GM10266 (cell line): ENCODE measurements around the gene RPS27A.
"Not testable (repeated sequence)": the region's sequence is repeated elsewhere in the genome, so short reads cannot be mapped to it uniquely, and the experiment has no call there.

ENCODE experiments used
- DNase-seq: peaks from one replicate; pipeline ENCODE4 v3.0.0; 2012; ENCODE audit errors: extremely low spot score
- TF ChIP-seq, protein P1 (sequence below): IDR thresholded peaks from 2 replicates; pipeline ENCODE4 v1.5.1; 2012; ENCODE audit warnings: mild to moderate bottlenecking, low read depth; ENCODE audit not compliant: control insufficient read depth, insufficient read depth; ENCODE audit errors: missing control alignments

The RPS27A gene

GRCh38 chr2:55223958-55224760 is 8.3 kb upstream of the RPS27A start:
- no peak for DNase-seq
- TF ChIP-seq, protein P1, sequence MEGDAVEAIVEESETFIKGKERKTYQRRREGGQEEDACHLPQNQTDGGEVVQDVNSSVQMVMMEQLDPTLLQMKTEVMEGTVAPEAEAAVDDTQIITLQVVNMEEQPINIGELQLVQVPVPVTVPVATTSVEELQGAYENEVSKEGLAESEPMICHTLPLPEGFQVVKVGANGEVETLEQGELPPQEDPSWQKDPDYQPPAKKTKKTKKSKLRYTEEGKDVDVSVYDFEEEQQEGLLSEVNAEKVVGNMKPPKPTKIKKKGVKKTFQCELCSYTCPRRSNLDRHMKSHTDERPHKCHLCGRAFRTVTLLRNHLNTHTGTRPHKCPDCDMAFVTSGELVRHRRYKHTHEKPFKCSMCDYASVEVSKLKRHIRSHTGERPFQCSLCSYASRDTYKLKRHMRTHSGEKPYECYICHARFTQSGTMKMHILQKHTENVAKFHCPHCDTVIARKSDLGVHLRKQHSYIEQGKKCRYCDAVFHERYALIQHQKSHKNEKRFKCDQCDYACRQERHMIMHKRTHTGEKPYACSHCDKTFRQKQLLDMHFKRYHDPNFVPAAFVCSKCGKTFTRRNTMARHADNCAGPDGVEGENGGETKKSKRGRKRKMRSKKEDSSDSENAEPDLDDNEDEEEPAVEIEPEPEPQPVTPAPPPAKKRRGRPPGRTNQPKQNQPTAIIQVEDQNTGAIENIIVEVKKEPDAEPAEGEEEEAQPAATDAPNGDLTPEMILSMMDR: no peak

- no peak for DNase-seq
- TF ChIP-seq, protein P1: no peak
Observed at GRCh38 chr2:55224761-55225261, 7.7 kb upstream of the RPS27A start.

GRCh38 chr2:55225481-55226020 is 6.9 kb upstream of the RPS27A start:
- no peak for DNase-seq
- TF ChIP-seq, protein P1: no peak

GRCh38 chr2:55227437-55228225 is 4.9 kb upstream of the RPS27A start:
- DNase-seq: not testable (repeated sequence)

GRCh38 chr2:55228226-55228563 is 4.3 kb upstream of the RPS27A start:
- DNase-seq: no peak
- TF ChIP-seq, protein P1: no peak

GRCh38 chr2:55229221-55229620 is 3.3 kb upstream of the RPS27A start:
- no peak for DNase-seq
- TF ChIP-seq, protein P1: no peak

DNA sequence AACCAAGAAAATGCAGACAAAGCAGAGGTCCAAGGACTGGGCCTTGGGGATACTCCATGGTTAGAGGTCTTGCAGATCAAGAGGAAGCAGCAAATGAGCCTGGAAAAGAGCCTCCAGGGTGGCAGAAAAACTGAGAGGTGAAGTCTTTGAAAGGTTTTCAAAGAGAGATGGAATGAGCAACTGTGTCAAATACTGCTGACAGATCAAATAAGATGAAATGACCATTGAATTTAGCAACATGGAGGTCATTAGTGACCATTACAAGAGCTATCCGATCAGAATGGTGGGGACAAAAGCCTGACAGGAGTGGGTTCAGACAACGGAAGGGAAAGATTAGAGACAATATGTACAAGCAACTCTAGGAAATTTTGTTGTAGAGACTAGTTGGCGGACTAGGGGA is 1.9 kb upstream of the RPS27A start:
- TF ChIP-seq, protein P1: no peak
- no peak for DNase-seq
